ENCODE measurements around the gene ATP13A3. TPM values are rescaled to one million over a fixed set of nuclear protein-coding genes. Genes with fewer than 3 reads are reported as not detected.

ATP13A3 gene
- total RNA-seq, 1 experiment from 2014 or later = 78.3 TPM

DNA sequence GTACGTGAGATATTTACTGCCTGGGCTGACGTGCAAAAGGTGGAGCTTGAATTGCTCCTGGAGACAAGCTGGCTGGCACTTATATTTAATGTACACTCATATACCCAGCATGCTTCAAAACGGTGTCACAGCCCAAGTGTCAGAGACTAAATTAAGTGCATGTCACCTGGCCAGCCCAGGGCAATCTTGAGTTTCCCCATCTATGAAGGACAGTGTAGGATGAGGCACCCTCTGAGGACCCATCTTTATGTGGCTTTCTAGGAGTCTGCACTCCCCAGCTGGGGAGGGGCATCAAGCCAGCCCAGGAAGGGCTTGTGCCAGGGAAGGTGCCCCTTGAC, 122.5 kb downstream of the ATP13A3 start:
- ATAC-seq (no peak), DNase-seq (ENCODE audit: low spot score) (no peak)
- peaks cover 8% of the 10 kb centered on the region for H3K9me3 Mint-ChIP-seq
- POLR2A ChIA-PET = interaction anchor here (0.5 kb wide), 1 partner anchor 233 kb away, joined by 4 read pairs; no protein-coding TSS in a partner anchor
- peaks cover 11% of the 10 kb centered on the region for H3K4me1 Mint-ChIP-seq
- TF ChIP-seq, protein P1, sequence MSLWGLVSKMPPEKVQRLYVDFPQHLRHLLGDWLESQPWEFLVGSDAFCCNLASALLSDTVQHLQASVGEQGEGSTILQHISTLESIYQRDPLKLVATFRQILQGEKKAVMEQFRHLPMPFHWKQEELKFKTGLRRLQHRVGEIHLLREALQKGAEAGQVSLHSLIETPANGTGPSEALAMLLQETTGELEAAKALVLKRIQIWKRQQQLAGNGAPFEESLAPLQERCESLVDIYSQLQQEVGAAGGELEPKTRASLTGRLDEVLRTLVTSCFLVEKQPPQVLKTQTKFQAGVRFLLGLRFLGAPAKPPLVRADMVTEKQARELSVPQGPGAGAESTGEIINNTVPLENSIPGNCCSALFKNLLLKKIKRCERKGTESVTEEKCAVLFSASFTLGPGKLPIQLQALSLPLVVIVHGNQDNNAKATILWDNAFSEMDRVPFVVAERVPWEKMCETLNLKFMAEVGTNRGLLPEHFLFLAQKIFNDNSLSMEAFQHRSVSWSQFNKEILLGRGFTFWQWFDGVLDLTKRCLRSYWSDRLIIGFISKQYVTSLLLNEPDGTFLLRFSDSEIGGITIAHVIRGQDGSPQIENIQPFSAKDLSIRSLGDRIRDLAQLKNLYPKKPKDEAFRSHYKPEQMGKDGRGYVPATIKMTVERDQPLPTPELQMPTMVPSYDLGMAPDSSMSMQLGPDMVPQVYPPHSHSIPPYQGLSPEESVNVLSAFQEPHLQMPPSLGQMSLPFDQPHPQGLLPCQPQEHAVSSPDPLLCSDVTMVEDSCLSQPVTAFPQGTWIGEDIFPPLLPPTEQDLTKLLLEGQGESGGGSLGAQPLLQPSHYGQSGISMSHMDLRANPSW (CRISPR knock-in tag; conservative IDR thresholded peaks at IDR 0.05; ENCODE audit: low read depth) = no peak
- TF ChIP-seq PRRX2 (CRISPR knock-in tag; IDR thresholded peaks at IDR 0.05) (no peak), GABPB1 (CRISPR knock-in tag; IDR thresholded peaks at IDR 0.05) (no peak), TCF7 (CRISPR knock-in tag; IDR thresholded peaks at IDR 0.05; ENCODE audit: low read depth) (no peak), NR3C1 (CRISPR knock-in tag; conservative IDR thresholded peaks at IDR 0.05; ENCODE audit: low read depth) (no peak), JAZF1 (CRISPR knock-in tag; IDR thresholded peaks at IDR 0.05) (no peak), HMGA2 (CRISPR knock-in tag; IDR thresholded peaks at IDR 0.05) (no peak), ZNF232 (CRISPR knock-in tag; IDR thresholded peaks at IDR 0.05) (no peak), GTF2I (CRISPR knock-in tag; conservative IDR thresholded peaks at IDR 0.05) (no peak)
- TF ChIP-seq, protein P2, sequence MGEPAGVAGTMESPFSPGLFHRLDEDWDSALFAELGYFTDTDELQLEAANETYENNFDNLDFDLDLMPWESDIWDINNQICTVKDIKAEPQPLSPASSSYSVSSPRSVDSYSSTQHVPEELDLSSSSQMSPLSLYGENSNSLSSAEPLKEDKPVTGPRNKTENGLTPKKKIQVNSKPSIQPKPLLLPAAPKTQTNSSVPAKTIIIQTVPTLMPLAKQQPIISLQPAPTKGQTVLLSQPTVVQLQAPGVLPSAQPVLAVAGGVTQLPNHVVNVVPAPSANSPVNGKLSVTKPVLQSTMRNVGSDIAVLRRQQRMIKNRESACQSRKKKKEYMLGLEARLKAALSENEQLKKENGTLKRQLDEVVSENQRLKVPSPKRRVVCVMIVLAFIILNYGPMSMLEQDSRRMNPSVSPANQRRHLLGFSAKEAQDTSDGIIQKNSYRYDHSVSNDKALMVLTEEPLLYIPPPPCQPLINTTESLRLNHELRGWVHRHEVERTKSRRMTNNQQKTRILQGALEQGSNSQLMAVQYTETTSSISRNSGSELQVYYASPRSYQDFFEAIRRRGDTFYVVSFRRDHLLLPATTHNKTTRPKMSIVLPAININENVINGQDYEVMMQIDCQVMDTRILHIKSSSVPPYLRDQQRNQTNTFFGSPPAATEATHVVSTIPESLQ (CRISPR knock-in tag; IDR thresholded peaks at IDR 0.05) = no peak
- TF ChIP-seq, protein P3, sequence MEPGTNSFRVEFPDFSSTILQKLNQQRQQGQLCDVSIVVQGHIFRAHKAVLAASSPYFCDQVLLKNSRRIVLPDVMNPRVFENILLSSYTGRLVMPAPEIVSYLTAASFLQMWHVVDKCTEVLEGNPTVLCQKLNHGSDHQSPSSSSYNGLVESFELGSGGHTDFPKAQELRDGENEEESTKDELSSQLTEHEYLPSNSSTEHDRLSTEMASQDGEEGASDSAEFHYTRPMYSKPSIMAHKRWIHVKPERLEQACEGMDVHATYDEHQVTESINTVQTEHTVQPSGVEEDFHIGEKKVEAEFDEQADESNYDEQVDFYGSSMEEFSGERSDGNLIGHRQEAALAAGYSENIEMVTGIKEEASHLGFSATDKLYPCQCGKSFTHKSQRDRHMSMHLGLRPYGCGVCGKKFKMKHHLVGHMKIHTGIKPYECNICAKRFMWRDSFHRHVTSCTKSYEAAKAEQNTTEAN (CRISPR knock-in tag; IDR thresholded peaks at IDR 0.05) = no peak
- TF ChIP-seq, protein P4, sequence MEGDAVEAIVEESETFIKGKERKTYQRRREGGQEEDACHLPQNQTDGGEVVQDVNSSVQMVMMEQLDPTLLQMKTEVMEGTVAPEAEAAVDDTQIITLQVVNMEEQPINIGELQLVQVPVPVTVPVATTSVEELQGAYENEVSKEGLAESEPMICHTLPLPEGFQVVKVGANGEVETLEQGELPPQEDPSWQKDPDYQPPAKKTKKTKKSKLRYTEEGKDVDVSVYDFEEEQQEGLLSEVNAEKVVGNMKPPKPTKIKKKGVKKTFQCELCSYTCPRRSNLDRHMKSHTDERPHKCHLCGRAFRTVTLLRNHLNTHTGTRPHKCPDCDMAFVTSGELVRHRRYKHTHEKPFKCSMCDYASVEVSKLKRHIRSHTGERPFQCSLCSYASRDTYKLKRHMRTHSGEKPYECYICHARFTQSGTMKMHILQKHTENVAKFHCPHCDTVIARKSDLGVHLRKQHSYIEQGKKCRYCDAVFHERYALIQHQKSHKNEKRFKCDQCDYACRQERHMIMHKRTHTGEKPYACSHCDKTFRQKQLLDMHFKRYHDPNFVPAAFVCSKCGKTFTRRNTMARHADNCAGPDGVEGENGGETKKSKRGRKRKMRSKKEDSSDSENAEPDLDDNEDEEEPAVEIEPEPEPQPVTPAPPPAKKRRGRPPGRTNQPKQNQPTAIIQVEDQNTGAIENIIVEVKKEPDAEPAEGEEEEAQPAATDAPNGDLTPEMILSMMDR (IDR thresholded peaks at IDR 0.05) = no peak
- TF ChIP-seq, protein P5, sequence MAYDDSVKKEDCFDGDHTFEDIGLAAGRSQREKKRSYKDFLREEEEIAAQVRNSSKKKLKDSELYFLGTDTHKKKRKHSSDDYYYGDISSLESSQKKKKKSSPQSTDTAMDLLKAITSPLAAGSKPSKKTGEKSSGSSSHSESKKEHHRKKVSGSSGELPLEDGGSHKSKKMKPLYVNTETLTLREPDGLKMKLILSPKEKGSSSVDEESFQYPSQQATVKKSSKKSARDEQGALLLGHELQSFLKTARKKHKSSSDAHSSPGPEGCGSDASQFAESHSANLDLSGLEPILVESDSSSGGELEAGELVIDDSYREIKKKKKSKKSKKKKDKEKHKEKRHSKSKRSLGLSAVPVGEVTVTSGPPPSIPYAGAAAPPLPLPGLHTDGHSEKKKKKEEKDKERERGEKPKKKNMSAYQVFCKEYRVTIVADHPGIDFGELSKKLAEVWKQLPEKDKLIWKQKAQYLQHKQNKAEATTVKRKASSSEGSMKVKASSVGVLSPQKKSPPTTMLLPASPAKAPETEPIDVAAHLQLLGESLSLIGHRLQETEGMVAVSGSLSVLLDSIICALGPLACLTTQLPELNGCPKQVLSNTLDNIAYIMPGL (CRISPR knock-in tag; IDR thresholded peaks at IDR 0.05) = no peak
- TF ChIP-seq, protein P6, sequence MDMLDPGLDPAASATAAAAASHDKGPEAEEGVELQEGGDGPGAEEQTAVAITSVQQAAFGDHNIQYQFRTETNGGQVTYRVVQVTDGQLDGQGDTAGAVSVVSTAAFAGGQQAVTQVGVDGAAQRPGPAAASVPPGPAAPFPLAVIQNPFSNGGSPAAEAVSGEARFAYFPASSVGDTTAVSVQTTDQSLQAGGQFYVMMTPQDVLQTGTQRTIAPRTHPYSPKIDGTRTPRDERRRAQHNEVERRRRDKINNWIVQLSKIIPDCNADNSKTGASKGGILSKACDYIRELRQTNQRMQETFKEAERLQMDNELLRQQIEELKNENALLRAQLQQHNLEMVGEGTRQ (CRISPR knock-in tag; IDR thresholded peaks at IDR 0.05) = no peak
- no peak overlapping the region for H3K4me3 Mint-ChIP-seq
- H3K27ac Mint-ChIP-seq = no peak overlapping the region
- CTCF ChIA-PET = interaction anchor here (0.9 to 1.5 kb wide), 4 partner anchors 14 to 33 kb away, joined by 3 to 7 read pairs (median 4); no protein-coding TSS in a partner anchor
- peaks cover 19% of the 10 kb centered on the region for H3K27me3 Mint-ChIP-seq (ENCODE audit: low read depth)
- H3K36me3 Mint-ChIP-seq = no peaks in the 10 kb centered on the region

DNA sequence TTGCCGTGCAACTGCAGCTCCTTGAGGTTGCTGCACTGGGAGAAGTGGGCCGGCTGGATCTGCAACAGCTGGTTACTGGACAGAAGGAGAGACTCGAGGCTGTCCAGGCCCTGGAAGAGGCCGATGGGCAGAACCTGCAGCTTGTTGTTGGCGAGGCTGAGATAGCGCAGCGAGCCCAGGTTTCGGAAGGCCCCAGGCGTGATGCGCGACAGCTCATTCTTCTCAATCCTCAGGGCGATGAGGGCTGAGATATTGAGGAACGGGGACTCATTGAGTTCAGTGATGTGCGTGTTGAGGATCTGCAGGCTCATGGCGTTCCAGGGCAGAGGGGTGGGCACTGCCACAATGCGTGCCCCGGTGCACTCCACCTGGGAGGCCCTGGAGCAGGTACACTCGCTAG, 126.2 kb downstream of the ATP13A3 start:
- ATAC-seq = no peak
- peaks cover 7% of the 10 kb centered on the region; the same call in 1 of the 2 replicates for H3K27me3 Mint-ChIP-seq (ENCODE audit: low read depth)
- CTCF ChIA-PET = interaction anchor here (1.3 to 1.6 kb wide), 2 partner anchors 17 to 20 kb away, joined by 4 to 9 read pairs; no protein-coding TSS in a partner anchor
- no peaks in the 10 kb centered on the region for H3K36me3 Mint-ChIP-seq
- H3K9me3 Mint-ChIP-seq = peaks cover 8% of the 10 kb centered on the region
- H3K4me1 Mint-ChIP-seq = peaks cover 5% of the 10 kb centered on the region
- H3K4me3 Mint-ChIP-seq = no peak overlapping the region
- DNase-seq (ENCODE audit: low spot score) = no peak
- POLR2A ChIA-PET = no interaction called here
- no peak overlapping the region for H3K27ac Mint-ChIP-seq
- TF ChIP-seq EMX1 (CRISPR knock-in tag; IDR thresholded peaks at IDR 0.05) (no peak), ZNF263 (CRISPR knock-in tag; IDR thresholded peaks at IDR 0.05; ENCODE audit: low read depth) (no peak), ZNF219 (CRISPR knock-in tag; IDR thresholded peaks at IDR 0.05; ENCODE audit: borderline replicate concordance) (no peak), MYBL2 (CRISPR knock-in tag; IDR thresholded peaks at IDR 0.05) (no peak)
- TF ChIP-seq, protein P7, sequence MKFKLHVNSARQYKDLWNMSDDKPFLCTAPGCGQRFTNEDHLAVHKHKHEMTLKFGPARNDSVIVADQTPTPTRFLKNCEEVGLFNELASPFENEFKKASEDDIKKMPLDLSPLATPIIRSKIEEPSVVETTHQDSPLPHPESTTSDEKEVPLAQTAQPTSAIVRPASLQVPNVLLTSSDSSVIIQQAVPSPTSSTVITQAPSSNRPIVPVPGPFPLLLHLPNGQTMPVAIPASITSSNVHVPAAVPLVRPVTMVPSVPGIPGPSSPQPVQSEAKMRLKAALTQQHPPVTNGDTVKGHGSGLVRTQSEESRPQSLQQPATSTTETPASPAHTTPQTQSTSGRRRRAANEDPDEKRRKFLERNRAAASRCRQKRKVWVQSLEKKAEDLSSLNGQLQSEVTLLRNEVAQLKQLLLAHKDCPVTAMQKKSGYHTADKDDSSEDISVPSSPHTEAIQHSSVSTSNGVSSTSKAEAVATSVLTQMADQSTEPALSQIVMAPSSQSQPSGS (CRISPR knock-in tag; IDR thresholded peaks at IDR 0.05; ENCODE audit: borderline replicate concordance, low read depth) = no peak

Measured in WTC11 (cell line).